ENCODE measurements around the gene TEX19. TPM values are rescaled to one million over a fixed set of nuclear protein-coding genes. Genes with fewer than 3 reads are reported as not detected.

Gene TEX19
- total RNA-seq, 2 donors from 2014 or later = not detected

DNA sequence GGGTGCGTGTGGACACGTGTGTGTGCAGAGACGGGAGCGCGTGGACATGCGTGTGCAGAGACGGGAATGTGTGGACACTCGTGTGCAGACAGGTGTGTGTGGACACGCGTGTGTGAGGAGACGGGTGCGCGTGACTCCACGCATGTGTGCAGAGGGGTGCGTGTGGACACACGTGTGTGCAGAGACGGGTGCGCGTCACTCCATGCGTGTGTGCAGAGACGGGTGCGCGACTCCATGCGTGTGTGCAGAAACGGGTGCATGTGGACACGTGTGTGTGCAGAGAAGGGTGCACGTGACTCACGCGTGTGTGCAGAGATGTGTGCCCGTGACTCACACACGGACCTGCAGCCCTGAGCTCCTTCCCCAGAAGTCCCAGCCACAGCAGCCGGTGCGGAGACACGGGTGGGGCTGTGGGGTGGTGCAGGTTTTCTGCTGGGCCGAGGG, 39.4 kb upstream of the TEX19 start:
- intact Hi-C loops (cut with DNase I) = loop anchor here (5.0 kb wide), 1 partner anchor 82 kb away; no protein-coding TSS in a partner anchor
- DNase-seq = no peak

DNA sequence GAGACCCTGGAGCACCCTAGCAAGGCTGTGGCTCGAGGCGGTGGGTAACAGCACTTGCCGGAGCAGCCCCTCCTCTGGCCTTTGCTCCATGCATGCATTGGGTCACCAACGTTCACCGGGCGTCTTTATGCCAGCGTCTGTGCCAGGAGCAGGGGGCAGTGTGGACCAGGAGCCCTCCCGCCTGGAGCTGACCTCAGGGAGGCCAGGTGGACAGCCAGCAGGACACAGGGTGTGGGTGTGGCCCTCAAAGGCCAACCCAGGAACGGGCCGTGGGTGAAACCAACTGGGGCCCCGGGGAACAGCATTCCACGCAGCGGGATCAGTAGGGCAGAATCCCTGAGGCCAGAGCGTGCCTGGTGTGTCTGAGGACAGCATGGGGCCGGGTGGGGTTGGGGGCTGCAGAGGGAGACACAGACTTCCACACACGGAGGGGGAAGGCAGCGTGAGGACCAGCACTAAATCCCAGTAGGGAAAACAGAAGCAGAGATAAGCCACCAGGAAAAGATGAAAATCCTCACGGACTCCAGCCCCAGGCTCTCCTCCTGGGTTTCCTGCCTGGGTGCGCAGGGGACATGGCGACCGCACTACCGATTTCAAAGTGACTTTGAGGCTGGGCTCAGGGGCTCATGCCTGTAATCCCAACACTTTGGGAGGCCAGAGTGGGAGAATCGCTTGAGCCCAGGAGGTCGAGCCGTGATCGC, 38.8 kb upstream of the TEX19 start:
- H3K4me3 ChIP-seq = no peak overlapping the region
- no peak for TF ChIP-seq POLR2A (IDR thresholded peaks at IDR 0.05)
- TF ChIP-seq, protein P1, sequence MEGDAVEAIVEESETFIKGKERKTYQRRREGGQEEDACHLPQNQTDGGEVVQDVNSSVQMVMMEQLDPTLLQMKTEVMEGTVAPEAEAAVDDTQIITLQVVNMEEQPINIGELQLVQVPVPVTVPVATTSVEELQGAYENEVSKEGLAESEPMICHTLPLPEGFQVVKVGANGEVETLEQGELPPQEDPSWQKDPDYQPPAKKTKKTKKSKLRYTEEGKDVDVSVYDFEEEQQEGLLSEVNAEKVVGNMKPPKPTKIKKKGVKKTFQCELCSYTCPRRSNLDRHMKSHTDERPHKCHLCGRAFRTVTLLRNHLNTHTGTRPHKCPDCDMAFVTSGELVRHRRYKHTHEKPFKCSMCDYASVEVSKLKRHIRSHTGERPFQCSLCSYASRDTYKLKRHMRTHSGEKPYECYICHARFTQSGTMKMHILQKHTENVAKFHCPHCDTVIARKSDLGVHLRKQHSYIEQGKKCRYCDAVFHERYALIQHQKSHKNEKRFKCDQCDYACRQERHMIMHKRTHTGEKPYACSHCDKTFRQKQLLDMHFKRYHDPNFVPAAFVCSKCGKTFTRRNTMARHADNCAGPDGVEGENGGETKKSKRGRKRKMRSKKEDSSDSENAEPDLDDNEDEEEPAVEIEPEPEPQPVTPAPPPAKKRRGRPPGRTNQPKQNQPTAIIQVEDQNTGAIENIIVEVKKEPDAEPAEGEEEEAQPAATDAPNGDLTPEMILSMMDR (IDR thresholded peaks at IDR 0.05) = no peak
- DNase-seq (no peak), ATAC-seq (no peak)
- 69 to 70% methylated on average over 23 to 26 of the region's 26 CpGs for WGBS, 2 donors
- no peaks in the 10 kb centered on the region for H3K27me3 ChIP-seq
- peaks cover 7% of the 10 kb centered on the region for H3K4me1 ChIP-seq
- no peaks in the 10 kb centered on the region for H3K9me3 ChIP-seq
- H3K27ac ChIP-seq = no peak overlapping the region
- intact Hi-C loops (cut with DNase I) = loop anchor here (5.0 kb wide), 1 partner anchor 83 kb away; no protein-coding TSS in a partner anchor
- H3K36me3 ChIP-seq (replicated peaks in 1 of 2; ENCODE audit: insufficient read depth in 1 of 2, low read depth in 2 of 2) = no peaks in the 10 kb centered on the region

More for the DNA sequence above, 39.4 kb upstream of the TEX19 start:
- WGBS, 2 donors = 87 to 91% methylated on average over 34 to 35 of the region's 35 CpGs
- Histone ChIP-seq H3K9me3 (no peaks in the 10 kb centered on the region), H3K4me3 (no peak overlapping the region), H3K36me3 (replicated peaks in 1 of 2; ENCODE audit: insufficient read depth in 1 of 2, low read depth in 2 of 2) (no peaks in the 10 kb centered on the region), H3K27me3 (no peaks in the 10 kb centered on the region), H3K27ac (no peak overlapping the region), H3K4me1 (peaks cover 7% of the 10 kb centered on the region)
- ATAC-seq = no peak
- TF ChIP-seq, protein P1 (IDR thresholded peaks at IDR 0.05) = no peak
- no peak for TF ChIP-seq POLR2A (IDR thresholded peaks at IDR 0.05)

DNA sequence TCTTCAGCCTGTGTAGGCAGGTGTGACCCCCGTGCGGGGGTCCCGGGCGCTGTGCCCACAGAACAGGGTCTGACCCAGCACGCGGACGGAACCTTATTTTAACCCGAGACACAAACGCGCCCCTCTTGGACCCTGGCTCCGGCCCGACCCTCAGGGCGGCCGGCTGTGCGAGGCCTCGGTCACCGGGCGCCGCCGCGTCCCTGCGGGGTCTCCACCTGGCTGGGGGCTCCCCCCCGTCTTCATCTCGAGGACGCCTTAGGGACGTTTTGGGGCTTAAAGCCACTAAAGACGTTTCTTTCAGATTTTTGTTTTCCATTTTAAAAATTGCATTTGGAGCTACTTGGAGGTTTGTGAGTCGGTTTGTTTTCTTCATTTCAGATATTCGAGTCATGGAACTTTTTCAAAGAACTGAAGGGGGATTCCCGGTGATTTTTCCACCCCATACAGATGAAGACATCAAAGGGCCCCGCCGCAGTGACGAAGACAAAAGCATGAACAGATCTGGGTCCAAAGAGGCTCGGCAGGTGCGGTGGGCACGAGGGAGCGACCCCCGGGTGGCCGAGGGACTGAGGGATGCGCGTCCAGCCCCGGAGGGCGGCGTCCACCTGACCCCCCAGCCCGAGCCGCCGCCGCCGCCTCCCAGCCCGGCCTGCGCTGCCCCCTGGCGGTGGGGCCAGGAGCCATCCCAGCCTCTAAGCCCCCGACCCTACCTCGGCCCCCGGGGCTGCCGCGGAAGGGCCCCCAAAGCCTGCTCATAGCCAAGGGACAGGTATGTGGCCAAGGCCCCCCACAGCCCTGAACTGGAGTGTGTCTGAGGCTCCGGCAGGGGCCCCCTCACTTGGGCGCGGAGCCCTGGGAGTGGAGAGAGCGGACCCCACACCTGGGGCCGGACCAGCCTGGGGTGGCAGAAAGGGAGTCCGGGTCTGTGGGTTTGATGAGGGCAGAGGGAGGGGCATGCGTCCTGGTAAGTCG, 37.8 kb upstream of the TEX19 start:
- no peaks in the 10 kb centered on the region for H3K36me3 ChIP-seq (replicated peaks in 1 of 2; ENCODE audit: insufficient read depth in 1 of 2, low read depth in 2 of 2)
- TF ChIP-seq POLR2A (IDR thresholded peaks at IDR 0.05) = no peak
- TF ChIP-seq, protein P1 (IDR thresholded peaks at IDR 0.05) = peak; percentile 75 to 95 (median 87)
- H3K4me1 ChIP-seq = peaks cover 7% of the 10 kb centered on the region
- no peaks in the 10 kb centered on the region for H3K9me3 ChIP-seq
- intact Hi-C loops (cut with DNase I) = loop anchor here (5.0 kb wide), 1 partner anchor 84 kb away; no protein-coding TSS in a partner anchor
- H3K27me3 ChIP-seq = no peaks in the 10 kb centered on the region
- whole genome bisulfite sequencing, 2 donors = 46 to 47% methylated on average over 40 to 55 of the region's 65 CpGs
- ATAC-seq (peak; percentile 41), DNase-seq (peak in 2 of 4 donors; percentile 48 to 51)
- H3K4me3 ChIP-seq = no peak overlapping the region
- no peak overlapping the region for H3K27ac ChIP-seq

DNA sequence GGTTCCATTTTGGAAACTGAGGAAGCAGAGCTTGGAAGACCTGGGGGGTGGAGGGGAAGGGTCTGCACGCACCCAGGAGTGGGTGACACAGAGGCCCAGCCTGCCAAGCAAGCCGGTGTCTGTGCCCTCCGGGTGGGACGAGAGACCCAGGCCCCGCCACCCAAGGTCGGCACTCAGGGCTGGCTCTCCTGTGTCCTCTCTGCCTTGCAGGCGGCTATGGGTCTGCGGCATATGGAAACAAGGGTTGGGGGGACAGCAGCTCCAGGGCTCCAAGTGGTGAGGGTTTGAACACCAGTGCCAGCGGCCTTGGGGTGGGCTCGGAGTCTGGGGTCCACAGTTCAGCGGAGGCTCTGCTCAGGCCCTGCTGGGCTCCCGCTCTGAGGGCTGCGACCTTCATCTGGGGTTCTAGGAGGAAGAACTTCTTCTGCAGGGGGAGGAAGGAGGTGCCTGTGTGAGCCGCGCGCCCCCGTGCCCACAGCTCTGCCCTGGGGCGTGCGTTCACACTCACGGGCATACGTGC, 37.0 kb upstream of the TEX19 start:
- H3K36me3 ChIP-seq (replicated peaks in 1 of 2; ENCODE audit: insufficient read depth in 1 of 2, low read depth in 2 of 2) = no peaks in the 10 kb centered on the region
- TF ChIP-seq, protein P1 (IDR thresholded peaks at IDR 0.05) = no peak
- TF ChIP-seq POLR2A (IDR thresholded peaks at IDR 0.05) = no peak
- DNase-seq = no peak
- H3K4me1 ChIP-seq = peaks cover 7% of the 10 kb centered on the region
- 49 to 53% methylated on average over 8 to 21 of the region's 21 CpGs for WGBS, 2 donors
- H3K27me3 ChIP-seq = no peaks in the 10 kb centered on the region
- no peak for ATAC-seq
- no peak overlapping the region for H3K27ac ChIP-seq
- no peak overlapping the region for H3K4me3 ChIP-seq
- intact Hi-C loops (cut with DNase I) = loop anchor here (5.0 kb wide), 1 partner anchor 85 kb away; no protein-coding TSS in a partner anchor
- no peaks in the 10 kb centered on the region for H3K9me3 ChIP-seq
